ENCODE measurements around the gene MTCH1. TPM values are rescaled to one million over a fixed set of nuclear protein-coding genes. Genes with fewer than 3 reads are reported as not detected.

MTCH1 gene
- total and polyA plus RNA-seq, 4 donors, result 120 to 210 (median 157) TPM

DNA sequence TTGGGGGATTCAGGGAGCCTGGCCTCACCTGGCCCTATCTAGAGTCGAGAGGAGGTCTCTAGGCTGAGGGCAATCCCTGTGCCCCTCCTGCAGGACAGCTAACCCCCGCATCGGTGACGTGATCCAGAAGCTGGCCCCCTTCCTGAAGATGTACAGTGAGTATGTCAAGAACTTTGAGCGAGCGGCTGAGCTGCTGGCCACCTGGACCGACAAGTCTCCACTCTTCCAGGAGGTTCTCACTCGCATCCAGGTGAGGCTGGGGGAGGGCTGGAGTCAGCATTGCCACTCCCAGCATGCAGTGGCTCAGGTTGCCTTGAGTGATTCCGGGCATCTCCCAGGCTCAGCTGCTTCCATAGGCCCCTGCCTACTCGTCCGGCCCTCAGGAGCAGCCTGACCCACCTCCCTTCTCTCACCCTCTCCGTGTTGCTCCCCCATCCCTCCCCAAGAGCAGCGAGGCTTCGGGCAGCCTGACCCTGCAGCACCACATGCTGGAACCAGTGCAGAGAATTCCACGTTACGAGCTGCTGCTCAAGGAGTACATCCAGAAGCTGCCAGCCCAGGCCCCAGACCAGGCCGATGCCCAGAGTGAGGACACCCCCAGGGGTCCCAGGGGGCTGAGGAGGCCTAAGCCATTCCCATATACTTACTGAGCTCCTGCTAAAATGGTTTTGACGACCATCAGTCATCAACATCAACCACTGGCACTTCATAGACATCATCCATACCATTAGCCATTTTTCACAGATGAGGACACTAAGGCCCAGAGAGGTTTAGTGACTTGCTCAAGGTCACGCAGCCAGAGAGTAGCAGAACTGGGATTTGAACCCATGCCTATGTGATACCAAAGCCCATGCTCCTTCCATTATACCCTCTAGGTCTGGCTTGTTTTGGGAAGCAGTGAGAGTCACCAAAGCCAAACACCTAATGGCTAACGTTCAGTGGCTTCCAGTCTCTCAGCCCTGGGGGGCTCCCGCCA, 27.8 kb upstream of the MTCH1 start:
- peaks cover 0 to 4% (median 0%) of the 10 kb centered on the region in 4 donors for H3K36me3 ChIP-seq (ENCODE audit: control insufficient read depth in 4 of 4, insufficient read depth in 4 of 4, low read length in 4 of 4)
- H3K4me1 ChIP-seq (ENCODE audit: control insufficient read depth in 5 of 5, insufficient read depth in 5 of 5, low read length in 5 of 5), result peaks cover 0 to 3% (median 0%) of the 10 kb centered on the region in 5 donors
- WGBS, 2 donors, result 90 to 91% methylated on average over 21 of the region's 21 CpGs
- no peaks in the 10 kb centered on the region for H3K9me3 ChIP-seq (ENCODE audit: control insufficient read depth in 4 of 4, insufficient read depth in 3 of 4, low read length in 3 of 4)
- TF ChIP-seq, protein P1, sequence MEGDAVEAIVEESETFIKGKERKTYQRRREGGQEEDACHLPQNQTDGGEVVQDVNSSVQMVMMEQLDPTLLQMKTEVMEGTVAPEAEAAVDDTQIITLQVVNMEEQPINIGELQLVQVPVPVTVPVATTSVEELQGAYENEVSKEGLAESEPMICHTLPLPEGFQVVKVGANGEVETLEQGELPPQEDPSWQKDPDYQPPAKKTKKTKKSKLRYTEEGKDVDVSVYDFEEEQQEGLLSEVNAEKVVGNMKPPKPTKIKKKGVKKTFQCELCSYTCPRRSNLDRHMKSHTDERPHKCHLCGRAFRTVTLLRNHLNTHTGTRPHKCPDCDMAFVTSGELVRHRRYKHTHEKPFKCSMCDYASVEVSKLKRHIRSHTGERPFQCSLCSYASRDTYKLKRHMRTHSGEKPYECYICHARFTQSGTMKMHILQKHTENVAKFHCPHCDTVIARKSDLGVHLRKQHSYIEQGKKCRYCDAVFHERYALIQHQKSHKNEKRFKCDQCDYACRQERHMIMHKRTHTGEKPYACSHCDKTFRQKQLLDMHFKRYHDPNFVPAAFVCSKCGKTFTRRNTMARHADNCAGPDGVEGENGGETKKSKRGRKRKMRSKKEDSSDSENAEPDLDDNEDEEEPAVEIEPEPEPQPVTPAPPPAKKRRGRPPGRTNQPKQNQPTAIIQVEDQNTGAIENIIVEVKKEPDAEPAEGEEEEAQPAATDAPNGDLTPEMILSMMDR (IDR thresholded peaks at IDR 0.05; ENCODE audit: control extremely low read depth, extremely low read depth), result no peak
- DNase-seq (no peak), ATAC-seq (ENCODE audit: insufficient read depth, low FRiP score) (no peak)
- H3K9ac ChIP-seq (ENCODE audit: insufficient read depth in 1 of 2, low read length in 2 of 2), result peak overlapping the region in 1 of 2 donors; percentile 25
- no peak overlapping the region for H3K27ac ChIP-seq (ENCODE audit: low read depth in 1 of 2, low read length in 1 of 2)
- no peaks in the 10 kb centered on the region for H3K27me3 ChIP-seq (ENCODE audit: control insufficient read depth in 3 of 3, insufficient read depth in 3 of 3, low read length in 2 of 3)
- no peak overlapping the region for H3K4me3 ChIP-seq

DNA sequence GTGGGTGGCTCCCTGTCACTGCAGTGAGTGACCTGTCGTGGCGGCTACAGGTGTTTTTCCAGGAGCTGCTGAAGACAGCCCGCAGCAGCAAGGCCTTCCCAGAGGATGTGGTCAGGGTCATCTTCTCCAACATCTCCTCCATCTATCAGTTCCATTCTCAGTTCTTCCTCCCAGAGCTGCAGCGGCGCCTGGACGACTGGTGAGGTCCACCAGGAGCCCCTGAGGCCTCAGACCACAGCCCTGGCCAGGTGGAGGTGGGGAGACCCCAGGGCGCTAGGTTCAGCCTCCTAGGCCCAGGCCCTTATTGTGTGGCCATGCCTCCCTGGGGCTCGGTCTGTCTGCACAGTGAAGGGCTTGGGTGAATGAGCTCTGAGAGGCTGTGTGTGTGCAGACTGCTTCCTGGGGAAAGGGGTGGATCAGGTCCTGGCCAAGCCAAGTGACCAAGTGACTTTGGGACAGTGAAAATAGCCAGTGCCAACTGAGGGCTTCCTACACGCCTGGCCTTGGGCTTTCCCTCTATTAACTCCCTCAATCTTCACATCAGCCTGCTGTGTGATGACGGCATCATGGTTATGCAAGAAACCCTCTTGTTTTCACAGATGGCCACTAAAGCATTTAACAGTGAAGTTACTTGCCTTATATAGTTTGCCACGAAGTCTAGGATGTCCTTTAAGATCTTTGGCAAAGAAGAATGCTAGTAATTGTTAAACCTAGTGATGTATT, 25.8 kb upstream of the MTCH1 start:
- Histone ChIP-seq H3K9me3 (ENCODE audit: control insufficient read depth in 4 of 4, insufficient read depth in 3 of 4, low read length in 3 of 4) (no peaks in the 10 kb centered on the region), H3K27ac (ENCODE audit: low read depth in 1 of 2, low read length in 1 of 2) (no peak overlapping the region), H3K4me3 (no peak overlapping the region), H3K36me3 (ENCODE audit: control insufficient read depth in 4 of 4, insufficient read depth in 4 of 4, low read length in 4 of 4) (peaks cover 0 to 4% (median 0%) of the 10 kb centered on the region in 4 donors), H3K4me1 (ENCODE audit: control insufficient read depth in 5 of 5, insufficient read depth in 5 of 5, low read length in 5 of 5) (no peaks in the 10 kb centered on the region), H3K27me3 (ENCODE audit: control insufficient read depth in 3 of 3, insufficient read depth in 3 of 3, low read length in 2 of 3) (no peaks in the 10 kb centered on the region), H3K9ac (ENCODE audit: insufficient read depth in 1 of 2, low read length in 2 of 2) (no peak overlapping the region)
- ATAC-seq (ENCODE audit: insufficient read depth, low FRiP score) (no peak), DNase-seq (no peak)
- 80 to 81% methylated on average over 11 of the region's 11 CpGs for WGBS, 2 donors
- TF ChIP-seq, protein P1 (IDR thresholded peaks at IDR 0.05; ENCODE audit: control extremely low read depth, extremely low read depth), result no peak

DNA sequence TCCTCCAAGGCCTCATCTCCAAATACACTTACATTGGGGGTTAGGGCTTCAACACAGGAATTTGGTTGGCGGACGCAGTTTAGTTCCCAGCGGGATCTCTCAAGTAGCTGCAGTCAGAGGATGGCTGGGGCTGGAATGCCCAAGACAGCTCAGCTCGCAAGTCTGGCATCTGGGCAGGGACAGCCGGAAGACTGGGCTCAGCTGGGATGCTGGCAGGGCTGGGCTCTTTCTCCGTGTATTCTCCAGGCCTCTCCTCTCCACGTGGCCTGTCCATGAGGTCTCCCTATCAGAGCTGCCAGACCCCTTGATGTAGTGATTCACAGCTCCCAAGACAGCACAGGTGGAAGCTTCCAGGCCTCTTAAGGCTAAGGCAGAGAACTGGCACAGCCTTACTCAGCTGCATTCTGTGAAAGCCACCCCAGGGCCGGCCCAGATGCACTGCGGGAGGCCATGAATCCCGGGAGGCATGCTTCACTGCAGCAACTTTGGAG, 24.5 kb upstream of the MTCH1 start:
- Histone ChIP-seq H3K4me3 (no peak overlapping the region), H3K27me3 (ENCODE audit: control insufficient read depth in 3 of 3, insufficient read depth in 3 of 3, low read length in 2 of 3) (no peaks in the 10 kb centered on the region), H3K27ac (ENCODE audit: low read depth in 1 of 2, low read length in 1 of 2) (no peak overlapping the region), H3K36me3 (ENCODE audit: control insufficient read depth in 4 of 4, insufficient read depth in 4 of 4, low read length in 4 of 4) (peaks cover 0 to 4% (median 0%) of the 10 kb centered on the region in 4 donors), H3K9ac (ENCODE audit: insufficient read depth in 1 of 2, low read length in 2 of 2) (no peak overlapping the region), H3K9me3 (ENCODE audit: control insufficient read depth in 4 of 4, insufficient read depth in 3 of 4, low read length in 3 of 4) (no peaks in the 10 kb centered on the region), H3K4me1 (ENCODE audit: control insufficient read depth in 5 of 5, insufficient read depth in 5 of 5, low read length in 5 of 5) (no peaks in the 10 kb centered on the region)
- ATAC-seq (ENCODE audit: insufficient read depth, low FRiP score), result no peak
- TF ChIP-seq, protein P1 (IDR thresholded peaks at IDR 0.05; ENCODE audit: control extremely low read depth, extremely low read depth), result no peak
- no peak for DNase-seq
- 93 to 94% methylated on average over 10 of the region's 10 CpGs for WGBS, 2 donors
